Keratinocyte (primary cell): ENCODE measurements around the gene NIT1.

Experiments
- EZH2 ChIP-seq: IDR thresholded peaks from one replicate; pipeline ENCODE4 v1.6.1; 2012; ENCODE audit warnings: inconsistent platforms, mild to moderate bottlenecking, low read length, moderate library complexity
- TF ChIP-seq, protein P1 (sequence below), 3 experiments: IDR thresholded peaks in 1 of 3; conservative IDR thresholded peaks in 1 of 3; optimal IDR thresholded peaks in 1 of 3; 2 replicates in 2 of 3; 3 replicates in 1 of 3; pipeline versions ENCODE3 to v1.5.1; 2011; ENCODE audit warnings: low read length in 3 of 3, mild to moderate bottlenecking in 3 of 3, moderate library complexity in 2 of 3, control low read depth in 1 of 3, inconsistent platforms in 1 of 3; ENCODE audit not compliant: insufficient read depth in 2 of 3; ENCODE audit errors: extremely low read depth in 1 of 3

DNA sequence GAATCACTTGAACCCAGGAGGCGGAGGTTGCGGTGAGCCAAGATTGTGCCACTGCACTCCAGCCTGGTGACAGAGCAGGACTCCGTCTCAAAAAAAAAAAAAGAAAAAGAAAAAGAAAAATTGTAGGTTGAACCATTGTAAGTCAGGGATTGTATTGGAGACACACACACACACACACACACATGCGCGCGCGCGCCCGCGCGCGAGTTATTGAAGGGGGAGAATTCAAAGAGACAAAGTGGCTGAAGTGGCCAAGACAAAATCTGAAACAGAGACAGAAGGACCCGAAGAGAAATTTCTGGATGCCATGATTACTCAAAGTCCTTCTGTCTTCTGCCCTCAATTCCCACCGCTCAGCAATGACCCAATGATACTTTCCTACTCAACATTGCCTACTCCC lies 23.4 kb upstream of the NIT1 start:
- no peak for TF ChIP-seq EZH2
- TF ChIP-seq, protein P1, sequence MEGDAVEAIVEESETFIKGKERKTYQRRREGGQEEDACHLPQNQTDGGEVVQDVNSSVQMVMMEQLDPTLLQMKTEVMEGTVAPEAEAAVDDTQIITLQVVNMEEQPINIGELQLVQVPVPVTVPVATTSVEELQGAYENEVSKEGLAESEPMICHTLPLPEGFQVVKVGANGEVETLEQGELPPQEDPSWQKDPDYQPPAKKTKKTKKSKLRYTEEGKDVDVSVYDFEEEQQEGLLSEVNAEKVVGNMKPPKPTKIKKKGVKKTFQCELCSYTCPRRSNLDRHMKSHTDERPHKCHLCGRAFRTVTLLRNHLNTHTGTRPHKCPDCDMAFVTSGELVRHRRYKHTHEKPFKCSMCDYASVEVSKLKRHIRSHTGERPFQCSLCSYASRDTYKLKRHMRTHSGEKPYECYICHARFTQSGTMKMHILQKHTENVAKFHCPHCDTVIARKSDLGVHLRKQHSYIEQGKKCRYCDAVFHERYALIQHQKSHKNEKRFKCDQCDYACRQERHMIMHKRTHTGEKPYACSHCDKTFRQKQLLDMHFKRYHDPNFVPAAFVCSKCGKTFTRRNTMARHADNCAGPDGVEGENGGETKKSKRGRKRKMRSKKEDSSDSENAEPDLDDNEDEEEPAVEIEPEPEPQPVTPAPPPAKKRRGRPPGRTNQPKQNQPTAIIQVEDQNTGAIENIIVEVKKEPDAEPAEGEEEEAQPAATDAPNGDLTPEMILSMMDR (optimal IDR thresholded peaks at IDR 0.05 in 1 of 3, IDR thresholded peaks at IDR 0.05 in 1 of 3, conservative IDR thresholded peaks at IDR 0.05 in 1 of 3; ENCODE audit: extremely low read depth in 1 of 3, insufficient read depth in 2 of 3, low read length in 3 of 3): no peak
